GM12878 (cell line): ENCODE results near the gene ZXDC. TPM values are rescaled to one million over a fixed set of nuclear protein-coding genes. Genes with fewer than 3 reads are reported as not detected.

Source experiments
- ATF7 ChIP-seq: fragments of 450-650 bp; IDR thresholded peaks from 2 replicates; pipeline ENCODE4 v1.6.1; 2016; ENCODE audit warnings: low read depth, mild to moderate bottlenecking
- CUX1 ChIP-seq: IDR thresholded peaks from 2 replicates; pipeline ENCODE4 v1.6.1; 2012; ENCODE audit warnings: improper control_type of control experiment, low read depth, low read length; ENCODE audit not compliant: insufficient replicate concordance
- IRF3 ChIP-seq: fragments of 450-650 bp; IDR thresholded peaks from 2 replicates; pipeline ENCODE4 v1.6.1; 2014; ENCODE audit warnings: mild to moderate bottlenecking
- SREBF1 ChIP-seq: IDR thresholded peaks from 2 replicates; pipeline ENCODE4 v1.6.1; 2012; ENCODE audit warnings: mild to moderate bottlenecking, low read length
- TARDBP ChIP-seq: IDR thresholded peaks from 2 replicates; pipeline ENCODE4 v1.6.1; 2016; ENCODE audit warnings: borderline replicate concordance
- TCF12 ChIP-seq: IDR thresholded peaks from 2 replicates; pipeline ENCODE4 v1.6.1; 2011; ENCODE audit warnings: low read depth, mild to moderate bottlenecking, low read length
- TCF3 ChIP-seq: IDR thresholded peaks from 2 replicates; pipeline ENCODE4 v1.6.1; 2012; ENCODE audit warnings: low read depth, mild to moderate bottlenecking, low read length, borderline replicate concordance; ENCODE audit not compliant: insufficient read depth
- polyA plus RNA-seq, 11 experiments: library from polyadenylated mRNA; depleted of rRNA in 4 of 11; unstranded in 6 of 11; stranded (reverse) in 5 of 11; fragments of >200 nt; fragmentation: Nextera tagmentation in 4 of 11; fragmentation: Illumina TruSeq in 1 of 11; extraction: Ambion mirVana in 4 of 11; extraction: Trizol in 1 of 11; gene quantifications; 1 replicate in 1 of 11; 2 replicates in 10 of 11; pipeline versions ENCODE4 v1.2.1 to v1.2.3, GENCODE V29; 2011 to 2016; ENCODE audit warnings: inconsistent platforms in 2 of 11, missing spikeins in 2 of 11, low read depth in 1 of 11
- total RNA-seq, 4 experiments: library from RNA; depleted of rRNA in 3 of 4; stranded (reverse); fragments of >200 nt in 3 of 4; fragmentation: Illumina TruSeq in 1 of 4; extraction: Trizol in 1 of 4; gene quantifications; 2 replicates each; pipeline versions ENCODE4 v1.2.1 to v1.2.3, GENCODE V29; 2013 to 2021

Gene ZXDC
- total and polyA plus RNA-seq, 10 of the 15 experiments (the other 5 are each of a cell fraction or from before 2014, with no cell fraction given) = 0.72 to 15.3 (median 8.5) TPM

GRCh38 chr3:126392246-126392645 lies 83.4 kb downstream of the ZXDC start (continued):
- TF ChIP-seq CUX1 = no peak
- no peak for TF ChIP-seq TCF3
- TF ChIP-seq IRF3 = no peak
- TF ChIP-seq TARDBP = no peak
- no peak for TF ChIP-seq SREBF1
- TF ChIP-seq ATF7 = no peak
- no peak for TF ChIP-seq TCF12
